Epidermal melanocyte (primary cell): ENCODE results near the gene SLC24A3.
"Not testable (repeated sequence)": the region's sequence is repeated elsewhere in the genome, so short reads cannot be mapped to it uniquely, and the experiment has no call there.

Experiments used
- DNase-seq: peaks from one replicate; pipeline ENCODE4 v3.0.0; 2011; ENCODE audit warnings: low spot score; ENCODE audit not compliant: insufficient read length

SLC24A3 gene

DNA sequence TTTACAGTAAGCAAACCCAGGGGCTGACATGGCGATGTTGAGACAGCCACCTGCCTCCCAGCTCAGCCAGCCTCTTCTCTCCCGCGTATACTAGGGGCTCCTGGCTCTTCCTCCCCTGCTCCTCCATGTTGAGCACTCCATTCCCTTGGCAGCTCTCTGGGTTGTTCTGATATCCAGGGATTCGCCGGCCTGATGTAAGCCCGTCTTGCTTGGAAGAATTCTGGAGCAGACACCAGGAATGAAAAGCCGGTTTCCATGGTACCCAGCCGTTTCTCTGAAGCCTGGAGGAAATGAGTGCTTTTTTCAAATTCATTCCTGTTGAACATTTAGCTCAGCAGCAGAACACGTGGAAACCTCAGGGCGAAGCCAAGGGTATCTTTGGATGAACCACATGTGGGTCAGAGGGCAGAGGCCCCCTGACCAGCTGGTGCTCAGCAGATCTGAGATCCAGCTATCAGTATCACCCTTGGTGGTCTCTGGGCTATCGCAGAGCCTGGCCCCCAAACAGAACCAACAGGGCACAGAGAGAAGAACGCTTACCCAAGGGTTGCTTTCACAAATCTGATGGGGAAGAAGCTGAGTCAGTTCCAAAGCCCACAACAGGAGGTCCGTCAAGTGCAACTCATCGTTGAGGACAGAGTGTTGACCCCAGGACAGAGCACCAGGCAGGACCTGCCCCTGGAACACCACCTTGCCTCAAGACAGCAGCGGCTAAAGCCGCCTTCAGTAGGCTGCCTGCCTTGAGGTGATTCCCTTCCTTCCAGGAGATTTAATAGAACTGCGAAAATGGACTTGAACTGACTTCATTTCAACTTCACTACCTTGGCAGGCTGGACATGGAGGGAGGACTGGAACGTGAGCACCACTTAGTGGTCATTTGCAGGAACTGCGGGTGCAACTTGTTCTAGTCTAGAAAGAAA is 449.5 kb downstream of the SLC24A3 start:
- peak; percentile 56 for DNase-seq

GRCh38 chr20:19662637-19662995 is 450.2 kb downstream of the SLC24A3 start:
- no peak for DNase-seq

DNA sequence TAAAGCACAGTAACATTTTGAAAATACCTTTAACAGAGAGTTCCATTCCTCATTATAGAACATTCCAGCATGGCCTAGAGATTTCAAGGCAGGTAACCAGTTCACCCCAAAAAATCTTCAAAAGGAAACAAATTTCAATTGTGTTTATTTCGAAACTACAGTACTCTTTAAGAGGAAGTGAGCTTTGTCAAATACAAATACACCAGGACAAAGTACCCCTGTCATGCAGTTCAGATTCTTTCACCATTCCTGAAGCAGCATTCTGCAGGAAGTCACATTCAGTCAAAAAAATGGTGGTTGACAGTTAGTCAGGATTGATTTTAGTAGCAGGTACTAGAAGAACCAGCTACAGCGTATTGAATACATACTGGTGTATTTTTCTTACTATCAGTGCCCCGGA is 456.0 kb downstream of the SLC24A3 start:
- no peak for DNase-seq

- DNase-seq = no peak
Observed at GRCh38 chr20:19670829-19671228, 458.4 kb downstream of the SLC24A3 start.

- no peak for DNase-seq
Observed at GRCh38 chr20:19671374-19671773, 458.9 kb downstream of the SLC24A3 start.

GRCh38 chr20:19672498-19672897 is 460.1 kb downstream of the SLC24A3 start:
- no peak for DNase-seq

DNA sequence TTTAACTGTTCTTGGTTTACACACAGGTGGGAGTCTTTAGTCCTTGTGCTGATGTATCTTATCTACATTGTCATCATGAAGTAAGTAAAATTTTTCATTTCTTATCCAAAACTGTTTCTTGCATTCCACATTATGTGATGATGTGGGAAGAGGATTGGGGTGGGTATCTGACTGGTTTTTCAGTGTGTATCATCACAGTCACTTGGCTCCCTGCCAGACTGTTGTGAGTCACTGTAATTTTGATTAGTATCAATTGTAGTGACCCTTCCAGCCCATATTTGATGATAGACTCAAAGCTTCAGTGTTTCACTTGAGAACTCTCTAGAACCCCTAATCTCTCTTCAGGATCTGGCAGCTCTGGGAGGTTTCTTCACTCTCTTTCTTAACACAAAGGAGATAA is 461.1 kb downstream of the SLC24A3 start:
- no peak for DNase-seq

DNA sequence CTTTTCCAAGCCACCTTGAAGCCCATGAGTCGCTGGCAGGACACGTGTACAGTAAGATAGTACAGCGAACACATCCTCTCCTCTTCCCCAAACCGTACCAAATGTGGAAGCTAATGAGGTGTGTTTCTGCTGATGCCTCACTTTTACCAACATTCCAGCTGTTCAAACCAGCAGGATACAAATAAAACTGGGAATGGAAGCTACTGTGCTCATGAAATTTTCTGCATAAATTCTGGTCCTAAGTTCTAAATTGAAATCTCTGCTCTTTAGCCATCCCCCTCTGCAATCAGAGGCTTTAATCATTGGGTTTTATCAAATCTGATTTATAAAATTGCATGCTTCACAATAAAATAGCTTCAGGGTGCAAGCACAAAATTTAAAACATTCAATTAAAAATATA is 463.8 kb downstream of the SLC24A3 start:
- DNase-seq = no peak

GRCh38 chr20:19677336-19677735 is 464.9 kb downstream of the SLC24A3 start:
- DNase-seq = no peak

DNA sequence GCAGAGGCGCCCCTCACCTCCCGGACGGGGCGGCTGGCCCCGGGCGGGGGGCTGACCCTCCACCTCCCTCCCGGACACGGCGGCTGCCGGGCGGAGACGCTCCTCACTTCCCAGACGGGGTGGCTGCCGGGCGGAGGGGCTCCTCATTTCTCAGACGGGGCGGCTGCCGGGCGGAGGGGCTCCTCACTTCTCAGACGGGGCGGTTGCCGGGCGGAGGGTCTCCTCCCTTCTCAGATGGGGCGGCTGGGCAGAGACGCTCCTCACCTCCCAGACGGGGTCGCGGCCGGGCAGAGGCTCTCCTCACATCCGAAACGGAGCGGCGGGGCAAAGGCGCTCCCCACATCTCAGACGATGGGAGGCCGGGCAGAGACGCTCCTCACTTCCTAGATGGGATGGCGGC is 466.1 kb downstream of the SLC24A3 start:
- not testable (repeated sequence) for DNase-seq

DNA sequence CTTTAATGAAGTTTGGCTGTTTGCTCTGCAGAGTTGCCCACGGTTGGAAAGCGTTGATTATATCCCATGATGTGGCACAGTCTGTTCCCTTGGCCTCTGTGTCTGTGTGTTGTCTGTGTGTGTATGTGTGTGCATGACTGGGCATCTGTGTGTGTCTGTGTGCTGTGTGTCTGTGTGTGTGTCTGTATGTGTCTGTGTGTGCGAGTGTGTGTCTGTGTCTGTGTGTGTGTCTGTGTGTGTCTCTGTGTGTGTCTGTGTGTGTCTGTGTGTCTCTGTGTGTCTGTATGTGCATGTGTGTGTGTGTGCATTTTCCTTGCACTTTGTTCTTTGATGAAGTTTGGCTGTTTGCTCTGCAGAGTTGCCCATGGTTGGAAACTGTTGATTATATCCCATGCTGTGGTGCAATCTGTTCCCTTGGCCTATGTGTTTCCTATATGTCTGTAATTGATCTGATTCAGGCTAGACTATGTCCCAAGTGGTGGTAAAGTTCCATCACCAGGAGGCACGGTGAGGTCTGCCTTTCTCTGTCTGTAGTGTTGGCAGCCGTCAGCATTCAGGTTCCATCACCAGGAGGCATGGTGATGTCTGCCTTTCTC is 467.6 kb downstream of the SLC24A3 start:
- DNase-seq = no peak

DNA sequence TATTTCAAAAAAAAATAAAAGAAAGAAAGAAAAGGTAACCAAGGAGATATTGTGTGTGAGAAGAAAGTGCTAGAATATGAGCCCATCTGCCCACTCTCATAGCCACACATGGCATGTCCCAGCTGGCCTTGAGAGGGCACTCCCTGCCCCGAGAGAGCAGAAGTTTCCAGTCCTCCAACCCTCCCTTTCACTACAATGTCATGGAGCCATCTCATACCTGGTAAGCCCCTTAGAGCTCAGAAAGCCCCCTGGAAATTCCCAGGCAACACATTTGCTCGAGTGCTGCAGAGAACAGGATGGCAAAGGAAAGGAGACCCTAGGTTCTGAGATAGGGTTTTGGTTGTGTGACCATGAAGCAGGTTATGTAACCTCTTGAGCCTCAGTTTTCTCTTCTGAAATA is 469.8 kb downstream of the SLC24A3 start:
- DNase-seq = no peak

DNA sequence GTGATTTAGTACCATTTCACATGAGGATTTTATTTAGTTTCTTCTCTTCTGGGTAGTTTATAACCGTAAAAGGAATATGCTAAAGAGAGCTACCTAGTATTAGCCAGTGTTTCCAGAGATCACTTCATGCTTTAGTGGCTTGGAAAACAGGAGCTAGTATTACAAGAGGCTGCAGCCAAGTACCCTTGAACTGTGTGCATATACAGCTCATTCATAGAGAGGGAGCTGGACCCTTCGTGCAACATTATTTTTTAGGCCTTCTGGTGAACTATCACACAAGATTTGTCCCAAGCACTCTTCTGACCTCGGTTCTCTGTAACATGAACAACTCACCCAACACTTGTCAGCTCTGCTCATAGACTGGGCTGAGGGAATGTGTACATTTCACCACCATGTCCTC is 470.7 kb downstream of the SLC24A3 start:
- no peak for DNase-seq

DNA sequence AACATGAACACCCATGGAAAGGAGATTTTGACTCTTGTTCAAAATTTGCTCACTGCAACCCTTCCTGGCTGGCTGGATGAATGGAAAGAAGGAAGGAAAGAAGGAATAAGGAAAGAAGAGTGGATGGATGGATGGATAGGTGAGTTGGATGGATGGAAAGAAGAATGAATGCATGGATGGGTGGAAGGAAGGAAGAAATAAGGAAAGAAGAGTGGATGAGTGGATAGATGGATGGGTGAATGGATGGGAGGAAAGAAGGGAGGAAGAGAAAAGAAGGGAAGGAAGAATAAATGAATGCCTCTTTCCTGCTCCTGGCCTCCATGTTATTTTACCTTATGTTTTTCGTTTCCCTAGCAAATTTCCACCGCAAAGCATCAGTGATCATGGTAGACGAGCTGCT is 471.4 kb downstream of the SLC24A3 start:
- DNase-seq = no peak

- peak; percentile 77 for DNase-seq
Observed at GRCh38 chr20:19688031-19688806, 475.8 kb downstream of the SLC24A3 start.

DNA sequence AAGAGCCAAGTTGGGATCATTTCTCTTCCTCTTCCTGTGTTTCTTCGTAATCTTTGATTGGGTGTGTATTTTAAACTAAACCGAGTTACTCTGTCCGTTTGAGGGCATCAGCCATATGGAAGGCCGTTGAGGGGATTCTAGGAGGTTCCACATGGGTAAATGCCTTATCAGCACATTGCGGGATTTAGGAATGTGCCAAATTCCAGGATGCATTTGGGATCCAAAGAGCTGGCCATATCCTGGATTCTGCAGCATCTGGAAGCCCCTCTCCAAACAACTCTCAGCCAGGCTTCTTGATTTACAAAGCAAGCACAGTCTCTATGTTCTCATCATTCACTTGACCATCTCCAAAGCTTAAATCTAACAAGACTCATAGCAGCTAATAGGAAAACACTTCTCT is 478.0 kb downstream of the SLC24A3 start:
- no peak for DNase-seq

DNA sequence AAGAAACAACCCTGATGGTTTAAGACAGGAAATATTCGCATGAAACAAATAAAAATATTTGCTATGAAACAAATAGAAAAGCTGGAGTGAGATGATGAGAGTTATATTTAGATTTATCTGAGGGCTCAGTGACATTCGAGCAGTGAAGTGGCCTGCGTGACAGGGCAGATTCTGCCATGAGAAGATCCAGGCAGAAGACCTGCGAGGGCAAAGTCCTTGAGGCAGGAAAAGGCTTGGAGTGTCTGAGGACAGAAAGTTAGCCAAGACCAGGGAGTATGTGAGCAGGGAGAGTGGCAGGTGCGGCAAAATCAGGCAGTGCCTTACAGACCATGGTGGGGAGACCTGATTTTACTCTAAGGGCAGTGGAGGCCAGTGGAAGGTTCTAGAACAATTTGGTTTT is 478.7 kb downstream of the SLC24A3 start:
- no peak for DNase-seq

DNA sequence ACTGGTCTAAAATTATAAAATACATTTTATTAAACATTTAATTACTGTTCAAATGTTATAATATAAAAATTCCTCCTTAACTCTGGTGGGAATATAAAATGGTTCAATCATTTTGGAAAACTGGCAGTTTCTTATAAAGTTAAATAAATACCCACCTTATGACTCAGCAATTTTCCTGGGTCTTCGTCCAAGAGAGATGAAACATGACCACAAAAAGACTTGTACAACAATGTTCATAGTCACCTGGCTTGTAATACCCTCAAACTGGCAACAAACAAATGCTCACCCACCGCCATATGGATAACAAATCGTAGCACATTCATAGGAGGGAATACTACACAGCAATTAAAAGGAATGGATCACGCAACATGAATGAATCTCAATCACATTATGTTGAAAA is 479.7 kb downstream of the SLC24A3 start:
- no peak for DNase-seq

- DNase-seq = no peak
Observed at GRCh38 chr20:19692685-19693119, 480.3 kb downstream of the SLC24A3 start.

- DNase-seq = no peak
Observed at GRCh38 chr20:19693508-19693907, 481.1 kb downstream of the SLC24A3 start.

GRCh38 chr20:19695081-19695480 is 482.6 kb downstream of the SLC24A3 start:
- no peak for DNase-seq

GRCh38 chr20:19696620-19697019 is 484.2 kb downstream of the SLC24A3 start:
- DNase-seq = no peak
